H9 (cell line): ENCODE data around the gene USP7. TPM values are rescaled to one million over a fixed set of nuclear protein-coding genes. Genes with fewer than 3 reads are reported as not detected.
A peak's percentile ranks its signal among the peaks of the same experiment; 100 is the strongest.

Source experiments
- DNase-seq: peaks from one replicate; pipeline ENCODE4 v3.0.0-alpha.2; 2017
- H2AFZ ChIP-seq: one replicate; pipeline ENCODE4 v1.6.1; 2013; ENCODE audit warnings: mild to moderate bottlenecking, low read length, control low read depth, moderate library complexity
- H2AK5ac ChIP-seq: 2 replicates; pipeline ENCODE4 v1.6.1; 2013; ENCODE audit warnings: low read length, control low read depth, mixed read lengths; ENCODE audit not compliant: insufficient read length
- H2BK120ac ChIP-seq: one replicate; pipeline ENCODE4 v1.6.1; 2013; ENCODE audit warnings: low read depth, mild to moderate bottlenecking, low read length, control low read depth, inconsistent platforms; ENCODE audit not compliant: poor library complexity, severe bottlenecking
- H2BK12ac ChIP-seq: 2 replicates; pipeline ENCODE4 v1.6.1; 2013; ENCODE audit warnings: low read length, control low read depth, mixed read lengths, low read depth; ENCODE audit not compliant: insufficient read length
- H2BK15ac ChIP-seq: 2 replicates; pipeline ENCODE4 v1.6.1; 2013; ENCODE audit warnings: low read depth, low read length, control low read depth
- H2BK20ac ChIP-seq: one replicate; pipeline ENCODE4 v1.6.1; 2013; ENCODE audit warnings: low read depth, mild to moderate bottlenecking, low read length, control low read depth, inconsistent platforms; ENCODE audit not compliant: poor library complexity, severe bottlenecking
- H2BK5ac ChIP-seq: 2 replicates; pipeline ENCODE4 v1.6.1; 2013; ENCODE audit warnings: low read length, control low read depth, mixed read lengths; ENCODE audit not compliant: insufficient read length
- H3K14ac ChIP-seq: 2 replicates; pipeline ENCODE4 v1.6.1; 2013; ENCODE audit warnings: low read length, control low read depth; ENCODE audit not compliant: insufficient read depth
- H3K18ac ChIP-seq: 2 replicates; pipeline ENCODE4 v1.6.1; 2013; ENCODE audit warnings: low read depth, mild to moderate bottlenecking, mixed read lengths, low read length, control low read depth; ENCODE audit not compliant: insufficient read length
- H3K23ac ChIP-seq: 2 replicates; pipeline ENCODE4 v1.6.1; 2013; ENCODE audit warnings: low read length, control low read depth, mixed read lengths, low read depth; ENCODE audit not compliant: insufficient read length
- H3K23me2 ChIP-seq: 2 replicates; pipeline ENCODE4 v1.6.1; 2013; ENCODE audit warnings: low read depth, mild to moderate bottlenecking, mixed read lengths, low read length, control low read depth; ENCODE audit not compliant: insufficient read length, poor library complexity, severe bottlenecking
- H3K27ac ChIP-seq: 2 replicates; pipeline ENCODE4 v1.5.1; 2013; ENCODE audit warnings: low read length, control low read depth, mixed read lengths, low read depth; ENCODE audit not compliant: insufficient read length
- H3K27me3 ChIP-seq: 2 replicates; pipeline ENCODE4 v1.6.1; 2013; ENCODE audit warnings: low read length, control low read depth, inconsistent platforms; ENCODE audit not compliant: insufficient read depth
- H3K4ac ChIP-seq: 2 replicates; pipeline ENCODE4 v1.6.1; 2013; ENCODE audit warnings: low read depth, mild to moderate bottlenecking, control low read depth, inconsistent platforms, low read length, moderate library complexity
- H3K4me1 ChIP-seq: 2 replicates; pipeline ENCODE4 v1.6.1; 2013; ENCODE audit warnings: low read length, control low read depth, inconsistent platforms; ENCODE audit not compliant: insufficient read depth
- H3K4me2 ChIP-seq: 2 replicates; pipeline ENCODE4 v1.6.1; 2013; ENCODE audit warnings: low read length, control low read depth, mixed read lengths; ENCODE audit not compliant: insufficient read length, insufficient read depth
- H3K56ac ChIP-seq: 2 replicates; pipeline ENCODE4 v1.6.1; 2013; ENCODE audit warnings: low read depth, mild to moderate bottlenecking, mixed read lengths, low read length, control low read depth; ENCODE audit not compliant: insufficient read length
- H3K79me1 ChIP-seq: 2 replicates; pipeline ENCODE4 v1.6.1; 2013; ENCODE audit warnings: low read depth, mild to moderate bottlenecking, moderate library complexity, low read length, control low read depth, inconsistent platforms; ENCODE audit not compliant: insufficient read depth, poor library complexity, severe bottlenecking
- H3K79me2 ChIP-seq: 2 replicates; pipeline ENCODE4 v1.6.1; 2013; ENCODE audit warnings: low read length, control low read depth, inconsistent platforms; ENCODE audit not compliant: insufficient read depth
- H3K9ac ChIP-seq: 2 replicates; pipeline ENCODE4 v1.6.1; 2013; ENCODE audit warnings: low read length, control low read depth, mixed read lengths; ENCODE audit not compliant: insufficient read length; ENCODE audit errors: extremely low read depth
- H3K9me3 ChIP-seq: one replicate; pipeline ENCODE4 v1.6.1; 2013; ENCODE audit warnings: low read depth, low read length, inconsistent platforms; ENCODE audit not compliant: control insufficient read depth
- H3T11ph ChIP-seq: one replicate; pipeline ENCODE4 v1.6.1; 2013; ENCODE audit warnings: mild to moderate bottlenecking, low read length, control low read depth, inconsistent platforms
- H4K20me1 ChIP-seq: one replicate; pipeline ENCODE4 v1.6.1; 2013; ENCODE audit not compliant: control insufficient read depth, insufficient read length, insufficient read depth
- H4K5ac ChIP-seq: 2 replicates; pipeline ENCODE4 v1.6.1; 2013; ENCODE audit warnings: low read depth, mild to moderate bottlenecking, mixed read lengths, low read length, control low read depth; ENCODE audit not compliant: insufficient read length
- H4K8ac ChIP-seq: replicated peaks from 2 replicates; pipeline ENCODE4 v1.6.1; 2013; ENCODE audit warnings: low read length, control low read depth, mixed read lengths, low read depth; ENCODE audit not compliant: insufficient read length
- H4K91ac ChIP-seq: 2 replicates; pipeline ENCODE4 v1.6.1; 2013; ENCODE audit warnings: low read depth, mild to moderate bottlenecking, moderate library complexity, mixed read lengths, low read length, control low read depth; ENCODE audit not compliant: insufficient read length
- H3K27ac Mint-ChIP-seq, 3 experiments: 2 replicates in 2 of 3; 3 replicates in 1 of 3; pipeline ENCODE4 v1.8.0; 2020 to 2021; ENCODE audit warnings: mixed read lengths in 3 of 3, mild to moderate bottlenecking in 1 of 3, moderate library complexity in 1 of 3
- H3K27me3 Mint-ChIP-seq: 2 replicates; pipeline ENCODE4 v1.8.0; 2021; ENCODE audit warnings: low read depth, mild to moderate bottlenecking, moderate library complexity, mixed read lengths
- H3K36me3 Mint-ChIP-seq, 3 experiments: 2 replicates in 2 of 3; 3 replicates in 1 of 3; pipeline ENCODE4 v1.8.0; 2020 to 2021; ENCODE audit warnings: low read depth in 3 of 3, mixed read lengths in 3 of 3; ENCODE audit not compliant: insufficient read depth in 1 of 3
- H3K4me1 Mint-ChIP-seq, 2 experiments: 2 replicates each; pipeline ENCODE4 v1.8.0; 2020; ENCODE audit warnings: mixed read lengths in 2 of 2
- H3K4me3 Mint-ChIP-seq, 2 experiments: 2 replicates in 1 of 2; 3 replicates in 1 of 2; pipeline ENCODE4 v1.8.0; 2020 to 2021; ENCODE audit warnings: mild to moderate bottlenecking in 2 of 2, mixed read lengths in 2 of 2, moderate library complexity in 1 of 2
- H3K9me3 Mint-ChIP-seq, 2 experiments: 2 replicates in 1 of 2; 3 replicates in 1 of 2; pipeline ENCODE4 v1.8.0; 2020; ENCODE audit warnings: mild to moderate bottlenecking in 2 of 2, mixed read lengths in 2 of 2, moderate library complexity in 1 of 2
- WGBS: extraction: QIAGEN DNeasy Blood & Tissue Kit; methylation state at CpG from one replicate; pipeline ENCODE4 v1.1.7; 2013; ENCODE audit warnings: missing lambda C conversion rate, low lambda C conversion rate, mixed read lengths; ENCODE audit not compliant: insufficient read length; ENCODE audit errors: extremely low coverage; 5-methylcytosine and 5-hydroxymethylcytosine counted together
- total RNA-seq: library from RNA; stranded (reverse); gene quantifications from 2 replicates; pipeline ENCODE4 v1.2.1, GENCODE V29; 2021
- TF ChIP-seq, protein P1 (sequence below): fragments of 200-600 bp; sonication (generic); conservative IDR thresholded peaks from 3 replicates; pipeline ENCODE4 v1.8.0; 2021; ENCODE audit warnings: antibody characterized with exemption, mild to moderate bottlenecking

Gene USP7
- total RNA-seq, 1 experiment from 2014 or later, result 192 TPM

DNA sequence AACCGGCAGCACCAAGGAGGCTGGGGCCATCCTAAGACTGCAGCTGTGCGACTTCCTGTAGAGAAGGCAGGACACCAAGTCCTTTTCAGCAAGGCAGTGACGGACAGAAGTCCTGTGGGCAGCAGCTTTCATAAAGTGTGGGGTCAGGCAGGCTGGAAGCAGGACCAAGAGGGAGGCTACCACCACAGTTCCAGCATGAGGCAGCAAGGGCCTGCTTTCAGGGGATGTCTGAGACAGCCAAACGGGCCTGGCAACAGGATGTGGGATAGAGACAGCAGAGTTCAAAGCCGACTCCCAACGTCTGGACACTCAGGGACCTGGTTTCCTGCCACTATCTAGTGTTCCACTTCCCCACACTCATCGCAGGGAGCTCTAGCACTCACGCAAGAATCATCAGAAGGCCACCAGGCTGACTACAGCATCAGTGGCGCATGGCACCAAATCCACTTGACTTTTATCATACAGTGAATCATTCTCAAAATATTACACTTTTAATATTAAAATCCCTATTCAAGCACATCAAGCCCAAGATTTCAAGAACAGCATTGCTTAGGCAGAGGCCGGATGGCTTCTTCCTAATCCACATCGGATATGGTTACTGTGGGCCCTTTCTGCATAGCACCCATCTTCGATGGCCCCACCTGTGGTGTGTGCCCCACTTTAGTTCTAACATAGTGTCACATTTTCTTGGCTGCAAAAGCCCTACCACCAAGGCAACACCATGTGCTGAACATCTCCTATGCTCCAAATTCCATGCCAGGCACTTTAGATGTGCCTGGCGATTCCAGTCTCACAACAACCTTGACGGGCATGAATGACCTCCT lies 5.2 kb downstream of the USP7 start:
- Histone ChIP-seq H3K9me3 (no peaks in the 10 kb centered on the region), H2BK20ac (no peak overlapping the region), H3K4me1 (peaks cover 24% of the 10 kb centered on the region; the same call in 1 of the 2 replicates), H3K4me2 (no peak overlapping the region), H3K27ac (no peak overlapping the region), H4K8ac (no peak overlapping the region), H3T11ph (no peak overlapping the region), H2AFZ (no peak overlapping the region), H4K5ac (no peak overlapping the region), H4K91ac (no peak overlapping the region), H3K56ac (no peak overlapping the region), H2BK5ac (no peak overlapping the region), H2BK15ac (no peak overlapping the region), H2BK120ac (no peak overlapping the region), H2BK12ac (no peak overlapping the region), H3K9ac (no peak overlapping the region), H4K20me1 (no peaks in the 10 kb centered on the region), H2AK5ac (no peak overlapping the region), H3K79me2 (peaks cover 82% of the 10 kb centered on the region; the same call in 1 of the 2 replicates), H3K23me2 (peaks cover 12% of the 10 kb centered on the region), H3K14ac (no peak overlapping the region; the same call in 1 of the 2 replicates), H3K27me3 (no peaks in the 10 kb centered on the region), H3K18ac (no peak overlapping the region), H3K79me1 (peaks cover 9% of the 10 kb centered on the region), H3K23ac (no peak overlapping the region), H3K4ac (no peak overlapping the region)
- no peaks in the 10 kb centered on the region; a peak in 1 of 5 replicates for H3K9me3 Mint-ChIP-seq
- peak overlapping the region in 1 of 2 experiments; percentile 43; a peak in 2 of 5 replicates for H3K4me3 Mint-ChIP-seq
- H3K4me1 Mint-ChIP-seq, result peaks cover 67 to 73% of the 10 kb centered on the region in 2 experiments
- peaks cover 1% of the 10 kb centered on the region; the same call in 1 of the 2 replicates for H3K27me3 Mint-ChIP-seq
- peak overlapping the region in 2 of 3 experiments; percentile 83 to 90; a peak in 5 of 7 replicates for H3K27ac Mint-ChIP-seq
- no CpG with 5 or more reads among the region's 14 CpGs for WGBS
- DNase-seq, result no peak
- H3K36me3 Mint-ChIP-seq, result peaks cover 0 to 8% (median 0%) of the 10 kb centered on the region in 3 experiments; a peak in 3 of 7 replicates
- TF ChIP-seq, protein P1, sequence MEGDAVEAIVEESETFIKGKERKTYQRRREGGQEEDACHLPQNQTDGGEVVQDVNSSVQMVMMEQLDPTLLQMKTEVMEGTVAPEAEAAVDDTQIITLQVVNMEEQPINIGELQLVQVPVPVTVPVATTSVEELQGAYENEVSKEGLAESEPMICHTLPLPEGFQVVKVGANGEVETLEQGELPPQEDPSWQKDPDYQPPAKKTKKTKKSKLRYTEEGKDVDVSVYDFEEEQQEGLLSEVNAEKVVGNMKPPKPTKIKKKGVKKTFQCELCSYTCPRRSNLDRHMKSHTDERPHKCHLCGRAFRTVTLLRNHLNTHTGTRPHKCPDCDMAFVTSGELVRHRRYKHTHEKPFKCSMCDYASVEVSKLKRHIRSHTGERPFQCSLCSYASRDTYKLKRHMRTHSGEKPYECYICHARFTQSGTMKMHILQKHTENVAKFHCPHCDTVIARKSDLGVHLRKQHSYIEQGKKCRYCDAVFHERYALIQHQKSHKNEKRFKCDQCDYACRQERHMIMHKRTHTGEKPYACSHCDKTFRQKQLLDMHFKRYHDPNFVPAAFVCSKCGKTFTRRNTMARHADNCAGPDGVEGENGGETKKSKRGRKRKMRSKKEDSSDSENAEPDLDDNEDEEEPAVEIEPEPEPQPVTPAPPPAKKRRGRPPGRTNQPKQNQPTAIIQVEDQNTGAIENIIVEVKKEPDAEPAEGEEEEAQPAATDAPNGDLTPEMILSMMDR, result no peak
